ENCODE measurements around the gene RASL11B.

Gene RASL11B

DNA sequence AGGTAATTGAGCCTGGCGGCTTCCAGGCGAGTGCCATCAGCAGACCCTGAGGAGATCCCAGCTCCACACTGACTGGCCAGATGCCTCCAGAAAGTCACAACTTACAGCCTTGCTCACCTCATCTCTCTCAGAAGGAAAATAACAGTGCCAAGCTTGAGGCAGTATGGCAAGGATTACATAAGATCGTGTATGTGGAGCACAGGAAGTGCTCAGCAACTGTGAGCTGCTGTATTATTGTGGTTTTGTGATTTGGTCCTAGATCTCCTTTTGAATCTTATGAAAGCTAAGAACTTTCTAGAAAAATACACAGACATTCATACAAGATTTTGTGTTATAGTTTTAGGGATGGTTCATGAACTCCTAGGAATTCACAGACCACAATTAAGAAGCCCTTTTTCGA, 14.0 kb downstream of the RASL11B start:
- TF ChIP-seq, protein P1, sequence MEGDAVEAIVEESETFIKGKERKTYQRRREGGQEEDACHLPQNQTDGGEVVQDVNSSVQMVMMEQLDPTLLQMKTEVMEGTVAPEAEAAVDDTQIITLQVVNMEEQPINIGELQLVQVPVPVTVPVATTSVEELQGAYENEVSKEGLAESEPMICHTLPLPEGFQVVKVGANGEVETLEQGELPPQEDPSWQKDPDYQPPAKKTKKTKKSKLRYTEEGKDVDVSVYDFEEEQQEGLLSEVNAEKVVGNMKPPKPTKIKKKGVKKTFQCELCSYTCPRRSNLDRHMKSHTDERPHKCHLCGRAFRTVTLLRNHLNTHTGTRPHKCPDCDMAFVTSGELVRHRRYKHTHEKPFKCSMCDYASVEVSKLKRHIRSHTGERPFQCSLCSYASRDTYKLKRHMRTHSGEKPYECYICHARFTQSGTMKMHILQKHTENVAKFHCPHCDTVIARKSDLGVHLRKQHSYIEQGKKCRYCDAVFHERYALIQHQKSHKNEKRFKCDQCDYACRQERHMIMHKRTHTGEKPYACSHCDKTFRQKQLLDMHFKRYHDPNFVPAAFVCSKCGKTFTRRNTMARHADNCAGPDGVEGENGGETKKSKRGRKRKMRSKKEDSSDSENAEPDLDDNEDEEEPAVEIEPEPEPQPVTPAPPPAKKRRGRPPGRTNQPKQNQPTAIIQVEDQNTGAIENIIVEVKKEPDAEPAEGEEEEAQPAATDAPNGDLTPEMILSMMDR (IDR thresholded peaks at IDR 0.05; ENCODE audit: insufficient read depth, low read length) = no peak
- TF ChIP-seq POLR2AphosphoS5 (IDR thresholded peaks at IDR 0.05; ENCODE audit: low read depth) (no peak), SPI1 (IDR thresholded peaks at IDR 0.05; ENCODE audit: borderline replicate concordance, low read depth) (no peak), GABPA (IDR thresholded peaks at IDR 0.05; ENCODE audit: low read depth) (no peak)
- TF ChIP-seq, protein P2, sequence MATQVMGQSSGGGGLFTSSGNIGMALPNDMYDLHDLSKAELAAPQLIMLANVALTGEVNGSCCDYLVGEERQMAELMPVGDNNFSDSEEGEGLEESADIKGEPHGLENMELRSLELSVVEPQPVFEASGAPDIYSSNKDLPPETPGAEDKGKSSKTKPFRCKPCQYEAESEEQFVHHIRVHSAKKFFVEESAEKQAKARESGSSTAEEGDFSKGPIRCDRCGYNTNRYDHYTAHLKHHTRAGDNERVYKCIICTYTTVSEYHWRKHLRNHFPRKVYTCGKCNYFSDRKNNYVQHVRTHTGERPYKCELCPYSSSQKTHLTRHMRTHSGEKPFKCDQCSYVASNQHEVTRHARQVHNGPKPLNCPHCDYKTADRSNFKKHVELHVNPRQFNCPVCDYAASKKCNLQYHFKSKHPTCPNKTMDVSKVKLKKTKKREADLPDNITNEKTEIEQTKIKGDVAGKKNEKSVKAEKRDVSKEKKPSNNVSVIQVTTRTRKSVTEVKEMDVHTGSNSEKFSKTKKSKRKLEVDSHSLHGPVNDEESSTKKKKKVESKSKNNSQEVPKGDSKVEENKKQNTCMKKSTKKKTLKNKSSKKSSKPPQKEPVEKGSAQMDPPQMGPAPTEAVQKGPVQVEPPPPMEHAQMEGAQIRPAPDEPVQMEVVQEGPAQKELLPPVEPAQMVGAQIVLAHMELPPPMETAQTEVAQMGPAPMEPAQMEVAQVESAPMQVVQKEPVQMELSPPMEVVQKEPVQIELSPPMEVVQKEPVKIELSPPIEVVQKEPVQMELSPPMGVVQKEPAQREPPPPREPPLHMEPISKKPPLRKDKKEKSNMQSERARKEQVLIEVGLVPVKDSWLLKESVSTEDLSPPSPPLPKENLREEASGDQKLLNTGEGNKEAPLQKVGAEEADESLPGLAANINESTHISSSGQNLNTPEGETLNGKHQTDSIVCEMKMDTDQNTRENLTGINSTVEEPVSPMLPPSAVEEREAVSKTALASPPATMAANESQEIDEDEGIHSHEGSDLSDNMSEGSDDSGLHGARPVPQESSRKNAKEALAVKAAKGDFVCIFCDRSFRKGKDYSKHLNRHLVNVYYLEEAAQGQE (IDR thresholded peaks at IDR 0.05; ENCODE audit: insufficient replicate concordance, low read depth) = no peak
- no peaks in the 10 kb centered on the region for H3K27me3 ChIP-seq (ENCODE audit: insufficient read depth, poor library complexity, severe bottlenecking)
- no peak overlapping the region for H3K4me3 ChIP-seq (replicated peaks; ENCODE audit: insufficient read depth, low read length)
- no peak overlapping the region for H3K27ac ChIP-seq (replicated peaks)
- DNase-seq (ENCODE audit: low read depth in 1 of 2, low spot score in 1 of 2) = no peak

DNA sequence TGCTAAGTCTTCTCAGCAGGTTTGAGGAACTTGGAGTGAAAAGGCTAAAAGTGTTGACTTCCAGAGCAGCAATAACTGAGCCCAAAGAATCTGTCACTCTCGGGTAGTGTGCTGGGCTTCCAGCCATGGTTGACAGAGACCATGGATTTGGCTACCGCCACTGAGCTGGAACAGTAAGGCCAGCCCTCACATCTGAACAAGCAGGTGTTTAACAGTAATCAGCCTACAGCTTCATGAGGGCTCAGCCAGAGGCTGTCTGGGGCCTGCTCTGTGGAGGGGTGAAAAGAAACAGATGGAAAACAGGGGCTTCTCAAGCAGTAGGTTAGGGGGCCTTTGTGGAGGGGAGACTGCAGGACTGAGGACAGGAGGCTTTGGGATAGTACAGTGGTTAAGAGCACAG, 14.9 kb downstream of the RASL11B start:
- TF ChIP-seq GABPA (IDR thresholded peaks at IDR 0.05; ENCODE audit: low read depth) = no peak
- no peak for TF ChIP-seq SPI1 (IDR thresholded peaks at IDR 0.05; ENCODE audit: borderline replicate concordance, low read depth)
- TF ChIP-seq POLR2AphosphoS5 (IDR thresholded peaks at IDR 0.05; ENCODE audit: low read depth) = no peak
- TF ChIP-seq, protein P2 (IDR thresholded peaks at IDR 0.05; ENCODE audit: insufficient replicate concordance, low read depth) = no peak
- TF ChIP-seq, protein P1 (IDR thresholded peaks at IDR 0.05; ENCODE audit: insufficient read depth, low read length) = no peak
- H3K27ac ChIP-seq (replicated peaks) = no peak overlapping the region
- H3K27me3 ChIP-seq (ENCODE audit: insufficient read depth, poor library complexity, severe bottlenecking) = no peaks in the 10 kb centered on the region
- no peak overlapping the region for H3K4me3 ChIP-seq (replicated peaks; ENCODE audit: insufficient read depth, low read length)
- DNase-seq (ENCODE audit: low read depth in 1 of 2, low spot score in 1 of 2) = no peak

DNA sequence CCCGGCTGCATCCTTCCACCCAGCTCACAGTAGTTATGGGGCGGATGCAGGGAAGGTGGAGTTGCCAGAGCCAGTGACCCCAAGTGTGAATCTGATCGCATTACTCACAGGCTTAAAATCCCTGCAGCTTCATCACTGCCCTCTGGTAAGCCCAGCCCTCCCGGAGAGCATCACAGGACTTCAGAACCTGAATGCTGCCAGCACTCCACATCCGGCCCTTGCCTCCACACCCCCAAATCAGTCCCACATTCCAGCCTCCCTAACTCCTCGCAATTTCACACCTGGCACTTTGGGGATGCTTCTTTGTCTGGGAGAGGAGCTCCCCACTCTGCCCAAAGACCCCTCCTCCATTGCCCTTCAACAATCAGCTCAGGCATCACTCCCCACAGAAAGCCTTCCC, 15.6 kb downstream of the RASL11B start:
- H3K27ac ChIP-seq (replicated peaks) = no peak overlapping the region
- no peak overlapping the region for H3K4me3 ChIP-seq (replicated peaks; ENCODE audit: insufficient read depth, low read length)
- DNase-seq (ENCODE audit: low read depth in 1 of 2, low spot score in 1 of 2) = no peak
- TF ChIP-seq POLR2AphosphoS5 (IDR thresholded peaks at IDR 0.05; ENCODE audit: low read depth) (no peak), SPI1 (IDR thresholded peaks at IDR 0.05; ENCODE audit: borderline replicate concordance, low read depth) (no peak), GABPA (IDR thresholded peaks at IDR 0.05; ENCODE audit: low read depth) (no peak)
- TF ChIP-seq, protein P2 (IDR thresholded peaks at IDR 0.05; ENCODE audit: insufficient replicate concordance, low read depth) = no peak
- TF ChIP-seq, protein P1 (IDR thresholded peaks at IDR 0.05; ENCODE audit: insufficient read depth, low read length) = no peak
- no peaks in the 10 kb centered on the region for H3K27me3 ChIP-seq (ENCODE audit: insufficient read depth, poor library complexity, severe bottlenecking)

Data from HL-60 (cell line).